CD4-positive, alpha-beta T cell treated with Interleukin-4 for 4 hours (primary cell): ENCODE data around the gene LRRN2.

Source experiments
- DNase-seq: peaks from one replicate; pipeline ENCODE4 v3.0.0-alpha.2; 2020

The LRRN2 gene

GRCh38 chr1:204688776-204689175 lies 3.2 kb upstream of the LRRN2 start:
- DNase-seq: no peak

GRCh38 chr1:204688007-204688406 lies 2.5 kb upstream of the LRRN2 start:
- no peak for DNase-seq

- DNase-seq: no peak
Measured at GRCh38 chr1:204684571-204685235, 835 bp downstream of the LRRN2 start.

GRCh38 chr1:204684206-204684570 lies 1.4 kb downstream of the LRRN2 start:
- no peak for DNase-seq

GRCh38 chr1:204683284-204684205 lies 2.0 kb downstream of the LRRN2 start:
- no peak for DNase-seq

GRCh38 chr1:204680461-204680860 lies 5.1 kb downstream of the LRRN2 start:
- no peak for DNase-seq

- no peak for DNase-seq
Measured at GRCh38 chr1:204680051-204680450, 5.5 kb downstream of the LRRN2 start.

GRCh38 chr1:204678721-204679475 lies 6.6 kb downstream of the LRRN2 start:
- DNase-seq: no peak

GRCh38 chr1:204677864-204678263 lies 7.7 kb downstream of the LRRN2 start:
- DNase-seq: no peak

- no peak for DNase-seq
Measured at GRCh38 chr1:204676043-204676442, 9.5 kb downstream of the LRRN2 start.

GRCh38 chr1:204673909-204674649 lies 11.5 kb downstream of the LRRN2 start:
- DNase-seq: no peak

- no peak for DNase-seq
Measured at GRCh38 chr1:204673209-204673608, 12.3 kb downstream of the LRRN2 start.

GRCh38 chr1:204672482-204673121 lies 12.9 kb downstream of the LRRN2 start:
- no peak for DNase-seq

GRCh38 chr1:204672069-204672468 lies 13.5 kb downstream of the LRRN2 start:
- DNase-seq: no peak

GRCh38 chr1:204670152-204670927 lies 15.2 kb downstream of the LRRN2 start:
- no peak for DNase-seq

- DNase-seq: no peak
Measured at GRCh38 chr1:204669579-204669978, 16.0 kb downstream of the LRRN2 start.

- DNase-seq: no peak
Measured at GRCh38 chr1:204664384-204664651, 21.2 kb downstream of the LRRN2 start.

GRCh38 chr1:204663644-204664383 lies 21.7 kb downstream of the LRRN2 start:
- DNase-seq: no peak

- no peak for DNase-seq
Measured at GRCh38 chr1:204662530-204662929, 23.0 kb downstream of the LRRN2 start.

GRCh38 chr1:204660509-204660908 lies 25.0 kb downstream of the LRRN2 start:
- DNase-seq: no peak

- no peak for DNase-seq
Measured at GRCh38 chr1:204659056-204659455, 26.5 kb downstream of the LRRN2 start.
